ENCODE data around the gene PLCB4. TPM values are rescaled to one million over a fixed set of nuclear protein-coding genes. Genes with fewer than 3 reads are reported as not detected.

The PLCB4 gene
- polyA plus RNA-seq, 1 donor: 14.6 TPM

GRCh38 chr20:9100691-9101090 is 31.8 kb downstream of the PLCB4 start:
- DNase-seq: no peak
- no peak overlapping the region for H3K27ac ChIP-seq (ENCODE audit: low read length)
- H3K4me3 ChIP-seq (ENCODE audit: low read length): no peak overlapping the region
- no peaks in the 10 kb centered on the region for H3K36me3 ChIP-seq (ENCODE audit: control insufficient read depth, insufficient read depth, low read length)
- H3K4me1 ChIP-seq (ENCODE audit: control insufficient read depth, insufficient read depth, low read length): no peaks in the 10 kb centered on the region
- H3K27me3 ChIP-seq (ENCODE audit: control insufficient read depth, insufficient read depth, low read length): no peaks in the 10 kb centered on the region
- WGBS (ENCODE audit: insufficient coverage, low lambda C conversion rate): 92% methylated on average over 2 of the region's 9 CpGs
- H3K9me3 ChIP-seq (ENCODE audit: control insufficient read depth, low read depth, low read length): no peaks in the 10 kb centered on the region

GRCh38 chr20:9102456-9102855 is 33.6 kb downstream of the PLCB4 start:
- H3K4me1 ChIP-seq (ENCODE audit: control insufficient read depth, insufficient read depth, low read length): no peaks in the 10 kb centered on the region
- H3K27me3 ChIP-seq (ENCODE audit: control insufficient read depth, insufficient read depth, low read length): no peaks in the 10 kb centered on the region
- no peaks in the 10 kb centered on the region for H3K36me3 ChIP-seq (ENCODE audit: control insufficient read depth, insufficient read depth, low read length)
- H3K27ac ChIP-seq (ENCODE audit: low read length): no peak overlapping the region
- no peak for DNase-seq
- H3K4me3 ChIP-seq (ENCODE audit: low read length): no peak overlapping the region
- no peaks in the 10 kb centered on the region for H3K9me3 ChIP-seq (ENCODE audit: control insufficient read depth, low read depth, low read length)

- 100% methylated on average over 1 of the region's 2 CpGs for WGBS (ENCODE audit: insufficient coverage, low lambda C conversion rate)
- Histone ChIP-seq H3K9me3 (ENCODE audit: control insufficient read depth, low read depth, low read length) (no peaks in the 10 kb centered on the region), H3K4me1 (ENCODE audit: control insufficient read depth, insufficient read depth, low read length) (no peaks in the 10 kb centered on the region), H3K4me3 (ENCODE audit: low read length) (no peak overlapping the region), H3K27me3 (ENCODE audit: control insufficient read depth, insufficient read depth, low read length) (no peaks in the 10 kb centered on the region), H3K36me3 (ENCODE audit: control insufficient read depth, insufficient read depth, low read length) (no peaks in the 10 kb centered on the region), H3K27ac (ENCODE audit: low read length) (no peak overlapping the region)
- no peak for DNase-seq
Observed at GRCh38 chr20:9103955-9104354, 35.1 kb downstream of the PLCB4 start.

DNA sequence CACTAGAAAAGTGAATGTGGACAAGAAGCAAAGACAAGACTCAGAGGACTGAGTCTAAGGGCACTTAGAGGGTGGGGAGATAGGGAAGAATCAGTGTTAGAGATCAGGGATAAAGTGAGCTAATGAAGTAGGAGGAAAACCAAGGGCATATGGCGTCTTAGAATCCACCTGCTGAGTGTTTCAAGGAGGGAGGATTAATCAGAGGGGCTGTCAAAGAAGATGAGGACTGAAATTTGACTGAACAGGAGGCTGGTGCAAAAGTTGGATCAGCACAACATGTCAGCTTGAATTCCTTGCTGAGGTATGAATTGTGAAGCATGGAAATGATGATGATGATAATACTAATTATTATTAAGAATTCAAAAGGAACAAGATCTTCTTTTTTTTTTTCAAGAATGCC is 39.4 kb downstream of the PLCB4 start:
- 100% methylated on average over 1 of the region's 1 CpG for WGBS (ENCODE audit: insufficient coverage, low lambda C conversion rate)
- DNase-seq: no peak
- H3K4me1 ChIP-seq (ENCODE audit: control insufficient read depth, insufficient read depth, low read length): no peaks in the 10 kb centered on the region

GRCh38 chr20:9109566-9109965 is 40.7 kb downstream of the PLCB4 start:
- Histone ChIP-seq H3K27me3 (ENCODE audit: control insufficient read depth, insufficient read depth, low read length) (no peaks in the 10 kb centered on the region), H3K9me3 (ENCODE audit: control insufficient read depth, low read depth, low read length) (no peaks in the 10 kb centered on the region), H3K27ac (ENCODE audit: low read length) (no peak overlapping the region), H3K36me3 (ENCODE audit: control insufficient read depth, insufficient read depth, low read length) (no peaks in the 10 kb centered on the region), H3K4me1 (ENCODE audit: control insufficient read depth, insufficient read depth, low read length) (no peaks in the 10 kb centered on the region), H3K4me3 (ENCODE audit: low read length) (no peak overlapping the region)
- WGBS (ENCODE audit: insufficient coverage, low lambda C conversion rate): no CpG with 5 or more reads among the region's 1 CpG
- no peak for DNase-seq

More for the DNA sequence above, 39.4 kb downstream of the PLCB4 start:
- Histone ChIP-seq H3K9me3 (ENCODE audit: control insufficient read depth, low read depth, low read length) (no peaks in the 10 kb centered on the region), H3K27ac (ENCODE audit: low read length) (no peak overlapping the region), H3K36me3 (ENCODE audit: control insufficient read depth, insufficient read depth, low read length) (no peaks in the 10 kb centered on the region), H3K27me3 (ENCODE audit: control insufficient read depth, insufficient read depth, low read length) (no peaks in the 10 kb centered on the region), H3K4me3 (ENCODE audit: low read length) (no peak overlapping the region)

DNA sequence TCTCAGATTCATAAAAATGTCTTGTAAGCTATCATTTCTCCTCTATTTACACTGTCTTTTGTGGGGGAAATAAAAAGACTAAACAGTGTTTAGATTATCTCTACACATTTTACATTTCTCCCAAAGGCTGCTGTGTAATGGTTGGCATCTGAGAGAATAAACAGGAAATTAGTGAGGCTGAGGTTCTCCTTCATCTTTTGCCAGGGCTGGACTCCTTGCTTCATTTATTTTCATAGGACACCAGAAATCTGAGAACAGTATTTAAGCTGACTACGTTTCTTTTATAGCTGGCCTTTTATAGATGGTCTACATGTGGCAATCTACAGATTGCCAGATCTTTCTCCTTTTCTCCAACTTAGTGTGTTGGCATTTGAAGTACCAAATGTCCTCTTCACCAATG is 41.5 kb downstream of the PLCB4 start:
- Histone ChIP-seq H3K36me3 (ENCODE audit: control insufficient read depth, insufficient read depth, low read length) (no peaks in the 10 kb centered on the region), H3K27ac (ENCODE audit: low read length) (no peak overlapping the region), H3K9me3 (ENCODE audit: control insufficient read depth, low read depth, low read length) (no peaks in the 10 kb centered on the region), H3K27me3 (ENCODE audit: control insufficient read depth, insufficient read depth, low read length) (no peaks in the 10 kb centered on the region), H3K4me1 (ENCODE audit: control insufficient read depth, insufficient read depth, low read length) (no peaks in the 10 kb centered on the region), H3K4me3 (ENCODE audit: low read length) (no peak overlapping the region)
- DNase-seq: no peak
- 57% methylated on average over 1 of the region's 1 CpG for WGBS (ENCODE audit: insufficient coverage, low lambda C conversion rate)

DNA sequence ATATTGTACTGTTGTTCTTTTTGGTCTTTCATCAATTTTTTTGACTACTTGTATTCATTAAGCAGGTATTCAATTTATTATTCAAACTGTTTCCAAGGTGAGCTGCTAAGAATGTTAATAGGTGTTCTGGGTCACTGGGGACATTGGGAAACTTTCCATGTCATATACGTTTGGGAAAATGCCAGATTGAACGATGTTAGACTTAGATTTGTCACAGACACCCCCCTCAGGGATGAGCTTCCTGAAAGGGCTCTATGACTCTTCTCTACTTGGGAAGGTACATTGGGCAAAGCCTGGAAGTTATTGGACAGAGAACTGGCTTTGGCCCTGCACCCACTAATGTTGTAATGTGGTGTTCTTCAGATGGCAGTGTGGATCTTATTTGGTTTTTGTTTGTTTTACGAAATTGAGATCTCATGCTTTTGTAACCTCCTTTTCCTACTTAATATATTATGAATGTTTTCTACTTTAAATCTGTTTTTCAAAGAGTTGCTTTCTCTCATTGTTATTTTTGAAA is 42.1 kb downstream of the PLCB4 start:
- WGBS (ENCODE audit: insufficient coverage, low lambda C conversion rate): 100% methylated on average over 1 of the region's 3 CpGs
- H3K9me3 ChIP-seq (ENCODE audit: control insufficient read depth, low read depth, low read length): no peaks in the 10 kb centered on the region
- no peak for DNase-seq
- H3K4me3 ChIP-seq (ENCODE audit: low read length): no peak overlapping the region
- H3K36me3 ChIP-seq (ENCODE audit: control insufficient read depth, insufficient read depth, low read length): no peaks in the 10 kb centered on the region
- no peaks in the 10 kb centered on the region for H3K4me1 ChIP-seq (ENCODE audit: control insufficient read depth, insufficient read depth, low read length)
- H3K27ac ChIP-seq (ENCODE audit: low read length): no peak overlapping the region
- no peaks in the 10 kb centered on the region for H3K27me3 ChIP-seq (ENCODE audit: control insufficient read depth, insufficient read depth, low read length)

- Histone ChIP-seq H3K4me3 (ENCODE audit: low read length) (no peak overlapping the region), H3K36me3 (ENCODE audit: control insufficient read depth, insufficient read depth, low read length) (no peaks in the 10 kb centered on the region), H3K27me3 (ENCODE audit: control insufficient read depth, insufficient read depth, low read length) (no peaks in the 10 kb centered on the region), H3K9me3 (ENCODE audit: control insufficient read depth, low read depth, low read length) (no peaks in the 10 kb centered on the region), H3K4me1 (ENCODE audit: control insufficient read depth, insufficient read depth, low read length) (no peaks in the 10 kb centered on the region), H3K27ac (ENCODE audit: low read length) (no peak overlapping the region)
- WGBS (ENCODE audit: insufficient coverage, low lambda C conversion rate): 87% methylated on average over 3 of the region's 6 CpGs
- DNase-seq: no peak
Observed at GRCh38 chr20:9112541-9113515, 43.9 kb downstream of the PLCB4 start.

- H3K36me3 ChIP-seq (ENCODE audit: control insufficient read depth, insufficient read depth, low read length): no peaks in the 10 kb centered on the region
- DNase-seq: no peak
- WGBS (ENCODE audit: insufficient coverage, low lambda C conversion rate): no CpG with 5 or more reads among the region's 4 CpGs
- no peaks in the 10 kb centered on the region for H3K4me1 ChIP-seq (ENCODE audit: control insufficient read depth, insufficient read depth, low read length)
- H3K9me3 ChIP-seq (ENCODE audit: control insufficient read depth, low read depth, low read length): no peaks in the 10 kb centered on the region
- H3K27me3 ChIP-seq (ENCODE audit: control insufficient read depth, insufficient read depth, low read length): no peaks in the 10 kb centered on the region
- no peak overlapping the region for H3K4me3 ChIP-seq (ENCODE audit: low read length)
- H3K27ac ChIP-seq (ENCODE audit: low read length): no peak overlapping the region
Observed at GRCh38 chr20:9114709-9115108, 45.8 kb downstream of the PLCB4 start.

- H3K36me3 ChIP-seq (ENCODE audit: control insufficient read depth, insufficient read depth, low read length): no peaks in the 10 kb centered on the region
- DNase-seq: no peak
- no peak overlapping the region for H3K4me3 ChIP-seq (ENCODE audit: low read length)
- H3K4me1 ChIP-seq (ENCODE audit: control insufficient read depth, insufficient read depth, low read length): no peaks in the 10 kb centered on the region
- no peak overlapping the region for H3K27ac ChIP-seq (ENCODE audit: low read length)
- H3K9me3 ChIP-seq (ENCODE audit: control insufficient read depth, low read depth, low read length): no peaks in the 10 kb centered on the region
- 86% methylated on average over 2 of the region's 3 CpGs for WGBS (ENCODE audit: insufficient coverage, low lambda C conversion rate)
- no peaks in the 10 kb centered on the region for H3K27me3 ChIP-seq (ENCODE audit: control insufficient read depth, insufficient read depth, low read length)
Observed at GRCh38 chr20:9117548-9117947, 48.7 kb downstream of the PLCB4 start.

DNA sequence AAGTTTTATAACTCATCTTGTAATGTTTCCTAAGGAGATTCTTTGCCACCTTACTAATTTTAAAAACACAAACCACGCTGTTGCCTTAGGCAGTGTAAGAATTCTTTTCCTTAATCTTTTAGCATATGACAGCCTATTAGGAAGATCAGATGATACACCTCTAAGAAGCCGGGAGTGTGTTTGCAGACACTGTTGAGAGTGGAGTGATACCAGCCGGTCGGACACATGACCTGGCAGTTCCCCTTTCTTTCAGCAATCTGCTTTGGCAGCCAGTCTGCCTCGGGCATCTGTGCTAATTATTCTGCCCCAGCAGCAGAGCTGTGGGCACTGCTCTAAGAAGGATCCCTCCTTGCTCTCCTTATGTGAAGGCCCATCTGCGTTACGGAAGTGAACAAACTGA is 50.9 kb downstream of the PLCB4 start:
- no peaks in the 10 kb centered on the region for H3K27me3 ChIP-seq (ENCODE audit: control insufficient read depth, insufficient read depth, low read length)
- no peaks in the 10 kb centered on the region for H3K36me3 ChIP-seq (ENCODE audit: control insufficient read depth, insufficient read depth, low read length)
- no peak overlapping the region for H3K27ac ChIP-seq (ENCODE audit: low read length)
- no CpG with 5 or more reads among the region's 7 CpGs for WGBS (ENCODE audit: insufficient coverage, low lambda C conversion rate)
- no peaks in the 10 kb centered on the region for H3K9me3 ChIP-seq (ENCODE audit: control insufficient read depth, low read depth, low read length)
- no peak overlapping the region for H3K4me3 ChIP-seq (ENCODE audit: low read length)
- DNase-seq: no peak
- no peaks in the 10 kb centered on the region for H3K4me1 ChIP-seq (ENCODE audit: control insufficient read depth, insufficient read depth, low read length)

Measured in large intestine (tissue), 3 donors.